B cell (primary cell): ENCODE results near the gene EIF3A. TPM values are rescaled to one million over a fixed set of nuclear protein-coding genes. Genes with fewer than 3 reads are reported as not detected.
A peak's percentile ranks its signal among the peaks of the same experiment; 100 is the strongest.

ENCODE experiments used
- ATAC-seq: fragments of 200-7000 bp; cut with Tn5 transposase; one replicate; pipeline ENCODE4 v1.10.0; 2021; ENCODE audit warnings: low read depth, mild to moderate bottlenecking, moderate number of reproducible peaks, moderate library complexity
- CTCF ChIA-PET: fragments of 350-600 bp; sonication (Branson Sonifier 250); formaldehyde crosslinking; loops from one replicate; lab custom pipeline; 2021; ENCODE audit warnings: antibody characterized with exemption, inconsistent platforms; lab: Charles Lee
- POLR2A ChIA-PET: fragments of 350-600 bp; sonication (Branson Sonifier 250); formaldehyde crosslinking; loops from one replicate; lab custom pipeline; 2021; ENCODE audit warnings: antibody characterized with exemption; lab: Charles Lee
- DNase-seq: peaks from one replicate; pipeline ENCODE4 v3.0.0; 2013
- H2AFZ ChIP-seq: 2 replicates; pipeline ENCODE4 v1.6.1; 2012; ENCODE audit warnings: mild to moderate bottlenecking, low read depth, low read length; ENCODE audit not compliant: insufficient read depth, poor library complexity, severe bottlenecking
- H3K27ac ChIP-seq, 2 donors: 1 replicate in 1 of 2; 2 replicates in 1 of 2; pipeline ENCODE4 v1.5.1; 2012 to 2013; ENCODE audit warnings: low read length in 2 of 2, mild to moderate bottlenecking in 2 of 2, moderate library complexity in 1 of 2
- H3K27me3 ChIP-seq, 4 experiments: fragments of 200-600 bp in 1 of 4; sonication (generic) in 1 of 4; replicated peaks in 1 of 4; 1 replicate in 2 of 4; 2 replicates in 2 of 4; pipeline versions ENCODE4 v1.6.1 to v1.7.0; 2013 to 2016; ENCODE audit warnings: low read length in 3 of 4, mild to moderate bottlenecking in 2 of 4, mixed read lengths in 1 of 4, moderate library complexity in 1 of 4; ENCODE audit not compliant: insufficient read depth in 4 of 4, control insufficient read depth in 3 of 4; ENCODE audit errors: control extremely low read depth in 1 of 4
- H3K36me3 ChIP-seq, 2 experiments: replicated peaks in 1 of 2; 1 replicate in 1 of 2; 2 replicates in 1 of 2; pipeline versions ENCODE4 v1.6.1 to v1.7.1; 2013; ENCODE audit warnings: low read length in 1 of 2; ENCODE audit not compliant: insufficient read depth in 2 of 2, control insufficient read depth in 1 of 2; ENCODE audit errors: control extremely low read depth in 1 of 2, extremely low read depth in 1 of 2
- H3K4me1 ChIP-seq, 2 donors: fragments of 200-600 bp in 1 of 2; sonication (generic) in 1 of 2; 1 replicate in 1 of 2; 2 replicates in 1 of 2; pipeline versions ENCODE4 v1.5.1 to v1.6.1; 2013 to 2017; ENCODE audit warnings: low read length in 2 of 2; ENCODE audit not compliant: control insufficient read depth in 2 of 2, insufficient read depth in 2 of 2
- H3K4me2 ChIP-seq: replicated peaks from 2 replicates; pipeline ENCODE3; 2012; ENCODE audit warnings: mild to moderate bottlenecking, low read depth, low read length; ENCODE audit not compliant: poor library complexity, severe bottlenecking
- H3K4me3 ChIP-seq, 5 experiments: fragments of 200-600 bp in 1 of 5; sonication (generic) in 1 of 5; 1 replicate in 3 of 5; 2 replicates in 2 of 5; pipeline versions ENCODE4 v1.5.1 to v1.7.0; 2011 to 2016; ENCODE audit warnings: low read length in 4 of 5, mild to moderate bottlenecking in 4 of 5, low read depth in 2 of 5, control low read depth in 1 of 5, moderate library complexity in 1 of 5; ENCODE audit not compliant: insufficient read depth in 1 of 5; ENCODE audit errors: control extremely low read depth in 1 of 5, extremely low read depth in 1 of 5
- H3K79me2 ChIP-seq: fragments of 200-600 bp; sonication (generic); one replicate; pipeline ENCODE4 v1.6.0; 2016; ENCODE audit warnings: low read length; ENCODE audit not compliant: control insufficient read depth, insufficient read depth
- H3K9ac ChIP-seq: fragments of 200-600 bp; sonication (generic); 2 replicates; pipeline ENCODE4 v1.6.1; 2017; ENCODE audit warnings: mild to moderate bottlenecking, low read length, moderate library complexity
- H3K9me3 ChIP-seq, 3 donors: one replicate each; pipeline versions ENCODE4 v1.6.1 to v1.7.1; 2013; ENCODE audit warnings: low read length in 2 of 3; ENCODE audit not compliant: control insufficient read depth in 2 of 3, insufficient read depth in 1 of 3; ENCODE audit errors: control extremely low read depth in 1 of 3
- H4K20me1 ChIP-seq: 2 replicates; pipeline ENCODE4 v1.6.0; 2012; ENCODE audit warnings: mild to moderate bottlenecking, low read length; ENCODE audit not compliant: insufficient read depth, control insufficient read depth, poor library complexity, severe bottlenecking
- H3K27ac Mint-ChIP-seq: one replicate; pipeline ENCODE4 v1.8.0; 2021; ENCODE audit warnings: mixed read lengths
- H3K27me3 Mint-ChIP-seq: one replicate; pipeline ENCODE4 v1.8.0; 2021; ENCODE audit warnings: mixed read lengths
- H3K4me1 Mint-ChIP-seq: one replicate; pipeline ENCODE4 v1.8.0; 2021; ENCODE audit warnings: mixed read lengths
- H3K4me3 Mint-ChIP-seq: one replicate; pipeline ENCODE4 v1.8.0; 2021; ENCODE audit warnings: mixed read lengths
- H3K9me3 Mint-ChIP-seq: one replicate; pipeline ENCODE4 v1.8.0; 2022; ENCODE audit warnings: mixed read lengths; ENCODE audit not compliant: insufficient read depth
- CTCF ChIP-seq: fragments of 200-600 bp; IDR thresholded peaks from one replicate; pipeline ENCODE4 v1.8.0; 2022; ENCODE audit warnings: antibody characterized with exemption, mild to moderate bottlenecking
- EZH2 ChIP-seq: IDR thresholded peaks from 2 replicates; pipeline ENCODE4 v1.6.1; 2012; ENCODE audit warnings: borderline replicate concordance, low read depth, mild to moderate bottlenecking, moderate library complexity, low read length; ENCODE audit not compliant: insufficient read depth, poor library complexity, severe bottlenecking
- WGBS: methylation state at CpG from one replicate; pipeline ENCODE4 v1.1.5; 2013; ENCODE audit warnings: missing lambda C conversion rate; ENCODE audit not compliant: insufficient coverage; 5-methylcytosine and 5-hydroxymethylcytosine counted together
- intact Hi-C: fragments of 100-400 bp; cut with micrococcal nuclease; formaldehyde crosslinking; loops from one replicate; pipeline ENCODE4 v1.10.0; 2022
- polyA plus RNA-seq: library from polyadenylated mRNA; depleted of rRNA; stranded (reverse); fragments of >200 nt; gene quantifications from 2 replicates; pipeline ENCODE4 v1.2.3, GENCODE V29; 2012
- total RNA-seq, 2 donors: library from RNA; stranded (reverse); fragments of 120-200 nt in 1 of 2; gene quantifications; 1 replicate in 1 of 2; 2 replicates in 1 of 2; pipeline versions ENCODE4 v1.2.3 to v1.2.4, GENCODE V29; 2013 to 2022

Gene EIF3A
- total and polyA plus RNA-seq, 2 donors (not counting 1 experiment from before 2014, with no cell fraction given), result 8.8 to 94.5 TPM

GRCh38 chr10:119061352-119061751 lies 19.3 kb downstream of the EIF3A start:
- ATAC-seq (no peak), DNase-seq (peak; percentile 23)
- Histone ChIP-seq H3K9ac (no peak overlapping the region), H3K36me3 (peaks cover 22 to 83% of the 10 kb centered on the region in 2 experiments), H3K4me3 (no peak overlapping the region), H4K20me1 (peaks cover 76% of the 10 kb centered on the region), H3K9me3 (no peaks in the 10 kb centered on the region), H2AFZ (no peak overlapping the region), H3K27me3 (no peaks in the 10 kb centered on the region), H3K27ac (peak overlapping the region in 1 of 2 donors; percentile 17), H3K4me2 (peak overlapping the region; percentile 26), H3K4me1 (peaks cover 2 to 12% of the 10 kb centered on the region in 2 donors), H3K79me2 (peaks cover 54% of the 10 kb centered on the region)
- ChIA-PET POLR2A (no interaction called here), CTCF (no interaction called here)
- Mint-ChIP-seq H3K4me3 (no peak overlapping the region), H3K9me3 (no peaks in the 10 kb centered on the region), H3K27ac (peak overlapping the region; percentile 53), H3K27me3 (no peaks in the 10 kb centered on the region), H3K4me1 (peaks cover 20% of the 10 kb centered on the region)
- TF ChIP-seq EZH2, result no peak
- no peak for TF ChIP-seq CTCF
- no CpG with 5 or more reads among the region's 1 CpG for WGBS
- intact Hi-C loops, result no loop called here

DNA sequence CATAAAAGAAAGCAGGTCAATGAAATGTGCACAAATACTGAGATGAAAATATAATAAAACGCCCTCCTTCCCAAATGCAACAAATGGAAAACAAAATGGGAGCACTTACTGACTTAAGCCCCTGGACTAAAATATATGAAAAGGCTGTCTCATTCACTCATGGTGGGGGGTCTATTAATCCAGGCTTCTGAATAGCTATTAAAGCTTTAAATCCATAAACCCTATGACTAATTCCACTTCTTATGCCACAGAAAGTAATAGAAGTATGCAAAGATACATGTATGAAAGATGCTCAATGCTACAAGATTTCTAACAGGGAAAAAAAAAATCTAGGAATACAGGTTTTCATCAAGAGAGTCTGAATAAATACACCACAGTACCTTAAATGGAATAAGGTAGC lies 20.5 kb downstream of the EIF3A start:
- Histone ChIP-seq H3K36me3 (peaks cover 19 to 87% of the 10 kb centered on the region in 2 experiments), H2AFZ (no peak overlapping the region), H3K9ac (no peak overlapping the region), H3K9me3 (no peaks in the 10 kb centered on the region), H3K4me1 (peaks cover 2 to 12% of the 10 kb centered on the region in 2 donors), H3K27ac (no peak overlapping the region), H3K4me3 (no peak overlapping the region), H3K4me2 (no peak overlapping the region), H3K79me2 (peaks cover 44% of the 10 kb centered on the region), H4K20me1 (peaks cover 69% of the 10 kb centered on the region), H3K27me3 (no peaks in the 10 kb centered on the region)
- Mint-ChIP-seq H3K27me3 (no peaks in the 10 kb centered on the region), H3K4me1 (peaks cover 20% of the 10 kb centered on the region), H3K4me3 (no peak overlapping the region), H3K27ac (no peak overlapping the region), H3K9me3 (no peaks in the 10 kb centered on the region)
- intact Hi-C loops, result no loop called here
- DNase-seq, result no peak
- ChIA-PET POLR2A (no interaction called here), CTCF (no interaction called here)
- TF ChIP-seq CTCF (no peak), EZH2 (no peak)
- no peak for ATAC-seq
- no CpG with 5 or more reads among the region's 1 CpG for WGBS
